Amygdala (tissue), 56 donors: Measurements from ENCODE around the gene ACSBG1.
A peak's percentile ranks its signal among the peaks of the same experiment; 100 is the strongest.
"Not testable (repeated sequence)": the region's sequence is repeated elsewhere in the genome, so short reads cannot be mapped to it uniquely, and the experiment has no call there.

Experiments used
- DNase-seq, 56 donors: peaks; one replicate each; lab custom pipeline; 2025; lab: John Stamatoyannopoulos, UW

ACSBG1 gene

DNA sequence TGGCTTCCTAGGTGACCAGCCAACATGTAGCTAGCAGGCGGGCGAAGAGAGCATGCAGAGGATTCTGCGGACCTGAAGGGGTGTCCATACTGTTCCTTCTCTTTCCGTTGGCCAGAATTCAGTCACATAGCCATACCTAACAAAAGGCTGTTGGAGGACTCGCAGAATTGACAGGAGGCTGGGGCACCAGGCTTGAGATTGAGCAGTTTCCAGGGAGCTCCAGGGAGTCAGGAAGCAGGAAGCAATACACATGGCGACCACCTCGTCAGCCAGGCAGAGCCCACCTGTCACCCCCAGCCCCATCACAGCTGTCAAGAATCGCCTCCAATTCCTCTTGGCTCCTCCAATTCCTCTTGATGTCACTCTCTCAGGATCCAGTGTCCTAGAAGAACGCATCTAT lies 16.8 kb upstream of the ACSBG1 start:
- no peak for DNase-seq

DNA sequence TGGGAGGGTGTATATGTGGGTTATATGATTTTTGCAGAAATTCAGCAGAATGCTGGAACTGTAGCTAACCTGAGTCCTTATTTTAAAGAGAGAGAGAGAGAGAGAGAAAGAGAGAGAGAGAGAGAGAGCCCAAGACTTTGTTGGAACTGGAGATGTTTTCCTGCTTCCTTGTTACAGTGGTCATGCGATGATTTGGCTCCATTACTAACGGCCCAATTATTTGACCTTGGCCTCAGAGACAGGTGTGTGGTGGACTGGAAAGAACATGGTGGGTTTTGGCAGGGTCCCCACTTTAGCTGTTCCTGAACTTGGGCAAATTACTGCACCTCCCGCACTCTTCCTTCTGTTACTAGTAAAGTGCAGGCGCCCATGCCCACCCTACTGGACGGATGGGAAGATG lies 14.8 kb upstream of the ACSBG1 start:
- no peak for DNase-seq

DNA sequence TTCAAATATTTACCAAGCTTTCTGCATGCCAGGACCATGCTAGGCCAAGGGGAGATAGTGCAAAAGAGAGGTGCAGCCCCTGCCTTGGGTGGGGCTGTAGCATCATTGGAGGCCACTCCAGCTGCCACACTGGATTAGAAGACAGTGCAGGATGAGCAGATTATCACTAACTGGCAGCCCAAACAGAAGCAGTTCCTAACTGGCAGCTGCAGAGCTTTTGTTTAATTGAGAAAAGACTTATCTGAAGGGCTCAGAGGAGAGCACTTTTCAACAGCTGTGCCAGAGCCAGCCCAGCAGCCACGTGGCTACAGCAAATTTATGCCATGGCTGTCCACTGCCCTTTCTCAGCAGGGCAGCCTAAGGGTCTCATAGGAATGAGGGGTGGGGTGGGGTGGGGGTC lies 13.5 kb upstream of the ACSBG1 start:
- no peak for DNase-seq

DNA sequence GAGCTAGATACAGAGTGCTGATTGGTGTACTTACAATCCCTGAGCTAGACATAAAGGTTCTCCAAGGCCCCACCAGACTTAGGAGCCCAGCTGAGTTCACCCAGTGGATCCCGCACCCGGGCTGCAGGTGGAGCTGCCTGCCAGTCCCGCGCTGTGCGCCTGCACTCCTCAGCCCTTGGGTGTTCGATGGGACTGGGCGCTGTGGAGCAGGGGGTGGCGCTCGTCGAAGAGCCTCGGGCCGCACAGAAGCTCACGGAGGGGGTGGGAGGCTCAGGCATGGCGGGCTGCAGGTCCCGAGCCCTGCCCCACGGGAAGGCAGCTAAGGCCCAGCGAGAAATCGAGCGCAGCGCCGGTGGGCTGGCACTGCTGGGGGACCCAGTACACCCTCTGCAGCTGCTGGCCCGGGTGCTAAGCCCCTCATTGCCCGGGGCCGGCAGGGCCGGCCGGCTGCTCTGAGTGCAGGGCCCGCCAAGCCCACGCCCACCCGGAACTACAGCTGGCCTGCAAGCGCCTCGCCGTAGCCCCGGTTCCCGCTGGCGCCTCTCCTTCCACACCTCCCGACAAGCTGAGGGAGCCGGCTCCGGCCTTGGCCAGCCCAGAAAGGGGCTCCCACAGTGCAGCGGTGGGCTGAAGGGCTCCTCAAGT lies 11.7 kb upstream of the ACSBG1 start:
- not testable (repeated sequence) for DNase-seq

DNA sequence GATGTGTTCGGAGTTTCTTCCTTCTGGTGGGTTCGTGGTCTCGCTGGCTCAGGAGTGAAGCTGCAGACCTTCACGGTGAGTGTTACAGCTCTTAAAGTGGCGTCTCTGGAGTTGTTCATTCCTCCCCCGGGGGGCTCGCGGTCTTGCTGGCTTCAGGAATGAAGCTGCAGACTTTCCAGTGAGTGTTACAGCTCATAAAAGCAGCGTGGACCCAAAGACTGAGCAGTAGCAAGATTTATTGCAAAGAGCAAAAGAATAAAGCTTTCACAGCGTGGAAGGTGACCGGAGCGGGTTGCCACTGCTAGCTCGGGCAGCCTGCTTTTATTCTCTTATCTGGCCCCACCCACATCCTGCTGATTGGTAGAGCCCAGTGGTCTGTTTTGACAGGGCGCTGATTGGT lies 11.0 kb upstream of the ACSBG1 start:
- DNase-seq, result not testable (repeated sequence)

DNA sequence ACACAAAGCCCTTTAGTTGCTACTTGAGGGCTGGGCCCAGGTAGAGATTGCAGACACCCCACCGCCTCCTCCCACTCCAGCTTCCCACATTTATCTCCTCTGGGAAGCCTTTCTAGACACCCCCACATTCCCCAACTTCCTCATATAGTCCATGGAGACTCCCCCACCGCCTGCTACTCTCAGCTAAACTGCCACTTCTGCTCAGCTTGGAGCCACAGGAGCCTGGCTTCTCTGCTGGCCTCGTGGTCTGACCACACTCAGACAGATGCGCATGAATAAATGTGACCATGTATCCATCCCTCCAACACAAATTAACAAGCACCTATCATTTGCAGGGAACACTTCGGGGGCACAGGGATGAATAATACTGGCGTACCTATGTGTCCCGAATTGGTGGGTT lies 10.5 kb upstream of the ACSBG1 start:
- DNase-seq, result no peak

DNA sequence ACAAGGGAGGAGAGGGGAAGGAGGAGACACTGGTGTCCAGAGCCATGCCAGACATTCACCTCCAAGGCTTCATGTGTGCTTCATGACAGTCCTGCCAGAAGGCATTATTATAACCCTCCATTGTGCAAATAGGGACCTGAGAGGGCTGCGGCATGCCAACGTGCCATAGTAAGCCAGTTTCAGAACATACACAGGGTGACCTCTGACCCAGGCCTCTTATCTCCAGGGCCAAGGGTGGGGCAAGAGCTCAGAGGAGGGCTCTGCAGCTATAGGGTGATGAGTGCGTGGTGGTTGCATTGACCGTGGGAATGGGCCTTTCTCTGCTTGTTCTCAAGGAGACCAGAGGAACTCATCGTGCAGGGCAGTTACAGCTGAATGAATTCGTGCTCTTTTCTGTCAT lies 9.7 kb upstream of the ACSBG1 start:
- DNase-seq, result no peak

DNA sequence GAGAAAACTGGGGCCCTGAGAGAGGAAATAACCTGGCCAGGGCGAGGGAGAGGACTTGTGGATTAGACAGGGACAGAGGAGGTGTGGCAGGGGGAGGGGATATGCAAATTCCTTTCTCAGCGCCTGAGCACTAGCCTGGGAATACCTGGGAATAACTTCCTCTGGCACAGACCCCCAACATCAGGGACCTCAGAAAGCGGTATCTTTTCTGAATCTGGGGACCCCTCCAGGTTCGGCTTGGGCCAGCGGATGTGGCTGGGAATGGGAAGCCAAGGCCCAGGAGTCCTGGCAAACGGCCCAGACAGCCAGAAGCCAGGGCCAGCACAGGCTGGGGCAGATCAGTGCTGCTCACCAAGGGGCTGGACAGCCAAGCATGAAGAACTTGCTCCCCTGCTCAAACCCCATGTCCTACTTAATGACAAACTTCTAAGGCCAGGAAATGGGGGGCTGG lies 9.2 kb upstream of the ACSBG1 start:
- peak in 25 of 56 donors; percentile 12 to 65 (median 30) for DNase-seq

DNA sequence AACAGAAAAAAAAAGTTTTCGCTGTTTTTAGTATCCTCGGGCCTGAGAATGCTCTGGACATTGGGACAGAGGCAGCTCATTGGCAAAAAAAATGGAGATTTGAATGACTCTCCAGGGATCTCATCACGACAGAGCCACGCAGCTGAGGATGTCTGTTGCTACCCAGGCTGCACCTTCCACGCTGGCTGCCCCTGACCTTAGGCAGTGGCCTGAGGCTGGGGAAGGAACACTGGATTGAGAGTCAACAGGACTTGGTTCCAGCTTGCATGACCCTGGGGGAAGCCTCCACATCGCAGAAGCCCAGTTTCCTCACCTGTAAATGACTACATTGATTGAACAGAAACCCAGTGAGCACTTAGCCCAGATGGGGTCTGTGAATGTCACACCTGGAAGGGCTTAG lies 8.7 kb upstream of the ACSBG1 start:
- DNase-seq, result no peak

DNA sequence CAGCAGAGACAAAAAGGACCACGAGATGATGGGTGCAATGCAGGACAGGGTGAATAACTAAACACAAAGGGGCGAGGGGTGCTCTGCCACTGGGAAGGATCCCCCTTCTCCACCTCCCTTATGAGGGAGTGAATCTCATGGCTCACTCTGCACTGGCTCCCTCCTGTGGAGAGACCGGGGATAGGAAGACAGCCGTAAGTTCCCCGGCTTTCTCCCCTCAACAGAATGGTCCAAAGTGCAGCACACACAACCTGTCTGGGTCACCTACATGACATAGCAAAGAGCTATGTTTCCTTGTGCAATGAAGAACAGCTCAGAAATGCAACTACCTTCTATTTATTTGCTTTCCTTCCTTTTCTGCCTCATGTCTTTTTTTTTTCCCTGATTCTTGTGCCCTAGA lies 7.8 kb upstream of the ACSBG1 start:
- peak in 6 of 56 donors; percentile 13 to 35 (median 24) for DNase-seq

DNA sequence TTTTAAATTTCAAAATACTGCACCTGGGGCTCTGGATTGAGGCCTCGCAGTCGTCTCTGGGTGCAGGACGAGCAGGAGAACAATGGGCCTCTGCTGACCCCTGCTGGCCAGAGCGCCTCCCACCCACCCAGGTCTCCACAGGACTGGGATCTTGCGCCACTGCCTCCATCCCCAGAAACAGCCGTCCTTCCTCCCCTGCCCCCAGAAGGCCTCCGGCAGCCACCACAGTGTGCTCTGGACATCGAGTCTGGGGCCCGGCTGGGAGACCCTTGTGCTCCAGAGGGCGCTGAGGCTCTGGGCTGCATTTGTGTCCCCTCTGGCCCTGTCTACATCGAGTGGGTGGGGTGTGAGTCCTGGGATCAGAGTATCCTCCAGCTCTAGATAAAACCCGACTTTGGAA lies 6.7 kb upstream of the ACSBG1 start:
- DNase-seq, result peak in 55 of 56 donors; percentile 24 to 92 (median 69)

DNA sequence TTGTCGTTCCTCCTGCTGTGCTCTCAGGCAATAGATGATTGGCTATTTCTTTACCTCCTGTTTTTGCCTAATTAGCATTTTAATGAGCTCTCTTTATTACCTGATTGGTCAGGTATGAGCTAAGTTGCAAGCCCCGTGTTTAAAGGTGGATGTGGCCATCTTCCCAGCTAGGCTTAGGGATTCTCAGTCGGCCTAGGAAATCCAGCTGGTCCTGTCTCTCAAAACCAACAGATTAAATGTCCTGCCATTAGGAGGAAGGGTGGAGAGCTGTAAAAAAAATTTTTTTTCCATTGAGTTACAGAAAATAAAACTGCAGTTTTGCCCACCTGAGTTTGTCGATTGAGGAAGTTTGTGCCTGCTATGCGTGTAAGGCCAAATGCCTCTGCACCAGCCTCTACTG lies 5.4 kb upstream of the ACSBG1 start:
- DNase-seq, result no peak

DNA sequence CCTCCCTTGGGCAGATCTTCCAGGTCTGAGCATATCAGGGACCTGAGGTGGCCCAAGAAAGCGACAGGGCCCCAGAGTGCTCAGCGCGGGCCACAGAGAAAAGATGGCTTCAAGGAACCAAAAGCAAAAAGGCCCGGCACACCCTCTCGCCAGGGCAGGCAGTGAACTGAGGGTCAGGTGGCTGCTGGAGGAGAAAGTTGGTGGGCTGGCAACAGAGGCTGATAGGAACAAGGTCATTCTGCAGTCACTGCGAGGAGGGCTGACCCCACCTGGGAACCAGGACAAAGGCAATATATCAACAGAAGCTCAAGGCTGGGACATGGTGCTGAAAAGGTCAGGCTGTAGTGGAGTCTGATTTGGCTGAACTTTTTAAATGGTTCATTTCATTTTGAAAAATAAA lies 2.8 kb upstream of the ACSBG1 start:
- no peak for DNase-seq

DNA sequence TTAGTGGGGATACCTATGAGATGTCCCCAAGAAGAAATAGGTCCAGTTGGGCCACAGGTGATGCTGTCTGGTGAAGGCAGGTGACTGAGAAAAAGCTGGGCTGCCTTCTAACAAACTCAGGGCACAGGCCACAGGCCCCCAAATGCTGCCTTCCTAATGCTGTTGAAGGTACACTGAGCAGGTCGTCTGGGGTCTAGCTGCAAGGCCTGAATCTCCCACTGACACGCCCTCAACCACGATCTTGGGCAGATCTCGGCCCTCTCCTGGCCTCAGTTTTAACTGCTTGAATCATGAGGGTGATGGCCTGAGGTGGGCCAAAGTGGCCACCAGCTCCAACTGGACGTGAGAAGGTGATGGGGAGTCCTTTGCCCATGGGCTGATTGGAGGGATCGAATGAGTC lies 2.1 kb upstream of the ACSBG1 start:
- no peak for DNase-seq

DNA sequence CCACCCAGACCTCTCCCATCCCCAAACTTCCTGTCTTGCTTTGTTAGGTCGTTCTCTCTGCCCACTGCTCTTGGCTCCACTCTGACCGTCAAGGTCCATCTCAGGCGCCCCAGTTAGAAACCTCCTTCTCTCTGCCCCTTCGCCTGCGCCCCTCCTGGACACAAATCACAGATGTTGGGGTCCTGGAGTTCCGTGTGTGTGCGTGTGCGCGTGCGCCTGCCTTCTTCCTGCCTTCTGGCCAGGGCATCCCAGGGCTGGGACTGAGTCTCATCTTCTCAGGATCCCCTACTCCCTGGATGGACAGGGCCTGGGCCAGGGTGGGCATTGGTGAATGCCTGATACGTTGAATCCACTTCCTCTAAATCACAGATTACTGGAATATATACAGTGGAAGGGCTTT lies 869 bp downstream of the ACSBG1 start:
- no peak for DNase-seq

DNA sequence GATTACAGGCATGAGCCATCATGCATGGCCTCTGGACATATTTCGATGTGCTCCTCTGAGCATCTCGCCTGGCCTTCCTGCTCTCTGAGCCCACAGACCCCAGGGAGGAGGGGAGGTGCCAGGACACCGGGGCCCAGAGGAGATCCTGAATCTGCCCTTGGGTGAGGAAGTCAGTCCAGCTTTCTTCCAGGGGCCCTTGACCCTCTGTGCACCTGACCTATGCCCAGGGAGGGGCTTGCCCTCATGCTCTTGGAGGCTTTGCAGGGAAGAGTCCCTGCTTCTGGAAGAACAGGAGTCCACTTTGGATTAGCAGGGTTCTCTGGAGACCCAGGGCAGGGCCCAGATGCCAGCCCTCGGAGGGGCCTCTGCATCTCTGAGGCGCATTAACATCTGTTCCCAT lies 1.4 kb downstream of the ACSBG1 start:
- DNase-seq, result no peak

DNA sequence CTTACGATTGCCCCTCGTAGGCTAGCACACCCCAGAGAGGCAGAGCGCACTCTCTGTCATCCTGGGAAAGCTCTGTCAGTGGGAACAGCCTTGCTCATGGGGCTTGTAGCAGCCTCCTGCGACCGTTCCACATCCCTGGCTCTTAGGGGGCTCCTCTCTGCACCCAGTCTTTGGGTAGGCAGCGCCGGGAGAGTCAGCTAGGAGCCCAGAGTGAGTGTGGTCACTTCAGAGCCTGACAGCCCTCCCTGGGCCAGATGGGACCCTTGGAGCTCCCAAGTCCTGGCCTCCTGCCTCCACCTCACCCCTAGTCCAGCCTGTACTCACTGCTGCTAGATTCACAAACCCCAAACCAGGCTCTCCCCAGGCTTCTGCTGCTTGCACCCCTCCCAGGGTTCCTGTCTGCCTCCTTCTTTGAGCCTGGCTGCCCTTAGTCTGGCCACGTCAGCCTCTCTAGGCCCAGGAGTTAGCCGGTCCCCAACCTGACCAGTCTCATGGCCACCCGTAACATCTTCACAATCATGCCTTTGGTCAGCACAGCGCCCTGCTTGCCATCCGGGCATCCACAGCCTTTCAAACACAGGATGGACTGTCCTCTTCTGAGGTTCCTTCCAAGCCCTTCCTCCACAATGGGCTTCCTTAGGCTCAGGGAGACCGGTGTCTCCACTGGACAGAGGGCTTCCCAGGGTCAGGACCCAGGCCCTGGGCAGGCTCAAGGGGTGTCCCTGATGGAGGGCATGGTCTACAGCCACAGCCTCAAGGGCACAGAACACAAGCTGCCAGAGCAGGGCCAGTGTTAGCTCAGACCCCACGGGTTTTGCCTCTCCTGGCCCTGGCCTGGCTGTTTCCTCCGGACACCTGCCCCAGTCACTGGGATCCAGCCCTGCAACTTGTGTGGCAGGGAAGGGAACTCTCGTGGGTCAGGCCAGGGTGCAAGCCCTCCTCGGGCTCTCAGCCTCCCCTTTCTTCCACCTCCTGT lies 4.6 kb downstream of the ACSBG1 start:
- no peak for DNase-seq

DNA sequence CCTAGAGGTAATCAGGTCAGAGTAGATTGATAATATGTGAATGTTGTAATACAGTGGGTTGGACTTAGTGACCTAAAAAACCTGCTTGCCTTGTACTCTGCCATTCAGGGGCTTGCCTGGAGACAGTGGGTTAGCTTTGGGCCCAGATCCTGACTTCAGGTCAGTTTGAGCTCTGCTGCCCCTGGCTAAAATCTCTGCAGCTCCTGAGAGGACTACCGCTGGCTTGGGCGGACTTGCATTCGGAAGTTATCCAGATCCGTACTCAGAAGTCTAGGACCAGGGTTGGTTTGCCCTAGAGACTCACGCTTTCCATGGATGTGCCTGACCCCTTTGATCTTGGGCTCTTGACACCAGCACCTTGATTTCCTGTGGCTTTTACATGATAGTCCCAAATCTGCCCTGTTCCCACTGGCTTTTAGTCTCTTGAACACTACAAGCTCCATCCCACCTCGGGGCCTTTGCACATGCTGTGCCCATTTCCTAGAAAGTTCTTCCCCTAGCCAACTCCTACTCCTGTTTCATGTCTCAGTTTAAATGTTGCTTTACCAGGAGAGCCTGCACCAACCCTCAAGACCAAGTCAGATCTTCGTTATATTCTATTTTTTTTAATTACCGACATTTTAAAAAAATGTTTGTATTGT lies 5.9 kb downstream of the ACSBG1 start:
- no peak for DNase-seq

DNA sequence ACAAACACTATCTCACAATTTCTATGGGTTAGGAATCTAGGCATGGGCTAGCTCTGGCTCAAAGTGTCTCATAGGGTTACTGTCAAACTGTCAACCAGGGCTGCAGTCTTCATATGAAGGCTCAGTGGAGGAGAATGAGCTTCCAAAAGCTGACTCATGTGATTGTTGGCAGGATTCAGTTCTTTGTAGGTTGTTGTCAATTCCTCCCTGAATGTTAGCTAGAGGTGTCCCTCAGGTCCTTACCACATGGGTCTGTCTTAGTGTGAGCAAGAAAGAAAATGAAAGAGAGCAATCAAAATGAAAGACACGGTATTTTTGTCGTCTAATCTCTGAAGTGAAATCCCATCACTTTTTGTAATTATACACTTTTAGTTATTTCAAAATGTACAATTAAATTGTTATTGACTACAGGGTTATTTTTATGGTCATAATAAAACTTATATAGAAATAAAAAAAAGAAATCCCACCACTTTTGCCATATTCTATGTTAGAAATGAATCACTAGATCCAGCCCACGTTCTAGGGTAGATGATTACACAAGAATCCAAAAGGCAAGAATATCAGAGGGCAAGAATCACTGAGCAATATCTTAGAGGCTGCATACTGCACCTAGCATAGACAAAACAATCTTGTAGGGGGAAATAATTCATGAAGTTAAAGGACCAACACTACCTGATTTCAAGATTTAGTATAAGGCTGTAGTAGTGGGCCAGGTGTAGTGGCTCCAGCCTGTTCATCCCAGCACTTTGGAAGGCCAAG lies 8.4 kb downstream of the ACSBG1 start:
- no peak for DNase-seq

DNA sequence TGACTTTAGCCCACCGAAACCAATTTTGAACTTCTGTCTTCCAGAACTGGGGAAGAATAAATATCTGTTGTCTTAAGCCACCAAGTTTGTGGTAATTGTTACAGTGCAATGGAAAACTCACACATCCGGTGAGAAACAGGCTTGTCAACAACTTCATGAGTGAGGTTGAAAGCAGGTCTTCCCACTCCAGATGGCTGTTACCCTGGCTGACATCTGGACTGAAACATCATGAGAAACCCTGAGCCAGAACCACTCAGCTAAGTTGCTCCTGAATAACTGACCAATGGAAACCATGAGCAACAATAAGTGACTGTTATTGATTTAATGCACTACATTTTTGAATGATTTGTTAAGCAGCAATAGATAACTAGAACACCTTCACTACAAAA lies 10.3 kb downstream of the ACSBG1 start:
- DNase-seq, result no peak
